Mesenchymal stem cell (in vitro differentiated cells and primary cell): ENCODE measurements around the gene PHF3.

Experiments used
- DNase-seq: peaks from one replicate; pipeline ENCODE4 v3.0.0-alpha.2; 2013
- H2AFZ ChIP-seq: one replicate; pipeline ENCODE4 v1.6.1; 2013; ENCODE audit warnings: low read depth, mild to moderate bottlenecking, control low read depth, inconsistent platforms, low read length, moderate library complexity
- H2AK5ac ChIP-seq: 2 replicates; pipeline ENCODE4 v1.6.1; 2013; ENCODE audit warnings: low read length, moderate library complexity, mild to moderate bottlenecking, inconsistent platforms; ENCODE audit not compliant: severe bottlenecking
- H2BK120ac ChIP-seq: one replicate; pipeline ENCODE4 v1.6.1; 2013; ENCODE audit warnings: low read depth, mild to moderate bottlenecking, inconsistent platforms, low read length, moderate library complexity
- H2BK12ac ChIP-seq, 2 experiments: one replicate each; pipeline ENCODE4 v1.6.1; 2013; ENCODE audit warnings: inconsistent platforms in 2 of 2, low read length in 2 of 2, mild to moderate bottlenecking in 2 of 2, moderate library complexity in 2 of 2, control low read depth in 1 of 2
- H2BK15ac ChIP-seq: one replicate; pipeline ENCODE4 v1.6.1; 2013; ENCODE audit warnings: mild to moderate bottlenecking, low read depth, inconsistent platforms; ENCODE audit not compliant: poor library complexity, severe bottlenecking
- H2BK5ac ChIP-seq: 2 replicates; pipeline ENCODE4 v1.6.1; 2013; ENCODE audit warnings: low read depth, mild to moderate bottlenecking, low read length, control low read depth, inconsistent platforms; ENCODE audit not compliant: poor library complexity, severe bottlenecking
- H3K14ac ChIP-seq, 2 experiments: one replicate each; pipeline ENCODE4 v1.6.1; 2013; ENCODE audit warnings: inconsistent platforms in 2 of 2, low read length in 2 of 2, control low read depth in 1 of 2, mild to moderate bottlenecking in 1 of 2, moderate library complexity in 1 of 2
- H3K18ac ChIP-seq, 2 experiments: one replicate each; pipeline ENCODE4 v1.6.1; 2013; ENCODE audit warnings: inconsistent platforms in 2 of 2, low read length in 2 of 2, control low read depth in 1 of 2, low read depth in 1 of 2, mild to moderate bottlenecking in 1 of 2
- H3K23ac ChIP-seq, 2 experiments: one replicate each; pipeline ENCODE4 v1.6.1; 2013; ENCODE audit warnings: inconsistent platforms in 2 of 2, low read length in 2 of 2, mild to moderate bottlenecking in 2 of 2, moderate library complexity in 2 of 2, control low read depth in 1 of 2
- H3K27ac ChIP-seq: 2 replicates; pipeline ENCODE4 v1.5.1; 2013; ENCODE audit warnings: mild to moderate bottlenecking, moderate library complexity, low read length, control low read depth, inconsistent platforms; ENCODE audit not compliant: poor library complexity, severe bottlenecking
- H3K27me3 ChIP-seq, 2 experiments: 2 replicates each; pipeline versions ENCODE4 v1.6.1 to v1.7.0; 2013; ENCODE audit warnings: low read length in 2 of 2, mild to moderate bottlenecking in 2 of 2, moderate library complexity in 2 of 2, control low read depth in 1 of 2, inconsistent platforms in 1 of 2; ENCODE audit not compliant: control insufficient read depth in 1 of 2, insufficient read depth in 1 of 2
- H3K36me3 ChIP-seq, 2 experiments: 2 replicates each; pipeline versions ENCODE4 v1.6.1 to v1.7.0; 2013; ENCODE audit warnings: low read length in 2 of 2, control low read depth in 1 of 2, inconsistent platforms in 1 of 2, low read depth in 1 of 2, mild to moderate bottlenecking in 1 of 2; ENCODE audit not compliant: insufficient read depth in 2 of 2, control insufficient read depth in 1 of 2
- H3K4ac ChIP-seq, 2 experiments: one replicate each; pipeline ENCODE4 v1.6.1; 2013; ENCODE audit warnings: inconsistent platforms in 2 of 2, low read length in 2 of 2, mild to moderate bottlenecking in 2 of 2, moderate library complexity in 2 of 2, control low read depth in 1 of 2, low read depth in 1 of 2
- H3K4me1 ChIP-seq: 2 replicates; pipeline ENCODE4 v1.6.1; 2013; ENCODE audit warnings: low read depth, low read length, control low read depth; ENCODE audit not compliant: control insufficient read depth, insufficient read depth
- H3K4me2 ChIP-seq: 2 replicates; pipeline ENCODE4 v1.6.1; 2013; ENCODE audit warnings: low read length, mild to moderate bottlenecking, inconsistent platforms; ENCODE audit not compliant: poor library complexity, severe bottlenecking
- H3K4me3 ChIP-seq, 2 experiments: 2 replicates each; pipeline versions ENCODE4 v1.5.1 to v1.7.0; 2013; ENCODE audit warnings: low read length in 2 of 2, mild to moderate bottlenecking in 2 of 2, control low read depth in 1 of 2, low read depth in 1 of 2; ENCODE audit not compliant: insufficient read depth in 1 of 2
- H3K79me1 ChIP-seq: replicated peaks from 2 replicates; pipeline ENCODE4 v1.6.1; 2013; ENCODE audit warnings: mild to moderate bottlenecking, control low read depth, low read length, inconsistent platforms; ENCODE audit not compliant: poor library complexity, severe bottlenecking
- H3K9ac ChIP-seq: 2 replicates; pipeline ENCODE4 v1.7.0; 2013; ENCODE audit warnings: mild to moderate bottlenecking, low read length, moderate library complexity
- H3K9me3 ChIP-seq: 2 replicates; pipeline ENCODE4 v1.7.0; 2013; ENCODE audit warnings: mild to moderate bottlenecking, low read length; ENCODE audit not compliant: control insufficient read depth
- H4K8ac ChIP-seq: one replicate; pipeline ENCODE4 v1.6.1; 2013; ENCODE audit warnings: inconsistent platforms, mild to moderate bottlenecking, low read length, moderate library complexity
- H4K91ac ChIP-seq: one replicate; pipeline ENCODE4 v1.6.1; 2013; ENCODE audit warnings: mild to moderate bottlenecking, low read length, inconsistent platforms
- WGBS: methylation state at CpG from one replicate; pipeline ENCODE4 v1.1.7; 2013; ENCODE audit warnings: mixed read lengths; 5-methylcytosine and 5-hydroxymethylcytosine counted together

The PHF3 gene

DNA sequence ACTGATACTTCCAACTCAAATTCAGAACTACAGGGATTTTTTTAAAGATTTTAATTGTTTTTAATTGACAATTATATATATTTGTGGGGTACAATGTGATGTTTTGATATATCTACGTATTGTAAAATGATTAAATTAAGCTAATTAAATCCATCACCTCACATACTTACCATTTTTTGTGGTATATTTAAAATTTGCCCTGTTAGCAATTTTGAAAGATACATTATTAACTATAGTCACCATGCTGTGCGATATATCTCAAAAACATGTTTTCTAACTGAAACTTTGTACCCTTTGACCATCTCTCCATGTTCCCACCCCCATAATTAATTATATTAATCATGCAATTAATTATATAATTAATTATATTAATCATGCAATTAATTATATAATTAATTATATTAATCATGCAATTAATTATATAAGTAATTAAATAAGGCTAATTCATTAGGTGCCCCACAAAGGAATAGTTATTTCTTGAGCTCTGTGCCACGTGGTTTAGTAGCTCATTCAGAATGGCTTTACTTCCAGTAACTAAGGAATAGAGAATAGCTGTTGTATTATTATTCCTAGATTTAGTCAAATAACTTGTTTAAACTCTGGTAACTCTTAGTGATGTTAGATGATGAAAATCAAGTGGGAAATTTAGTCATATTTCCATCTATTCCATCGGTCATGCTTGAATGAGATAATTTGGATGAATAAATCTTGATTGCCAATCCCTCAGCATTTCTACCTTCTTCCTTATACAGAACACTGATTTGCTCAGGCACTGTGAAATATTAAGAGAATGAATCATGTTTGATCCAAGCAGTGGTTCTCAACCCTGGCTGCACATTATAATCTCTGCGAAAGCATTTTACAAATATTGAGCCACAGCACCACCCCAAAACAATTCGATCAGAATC is 38.2 kb upstream of the PHF3 start:
- WGBS, result 45% methylated on average over 2 of the region's 6 CpGs
- no peak for DNase-seq
- peak overlapping the region in 1 of 2 experiments; percentile 81 for H3K4me3 ChIP-seq

DNA sequence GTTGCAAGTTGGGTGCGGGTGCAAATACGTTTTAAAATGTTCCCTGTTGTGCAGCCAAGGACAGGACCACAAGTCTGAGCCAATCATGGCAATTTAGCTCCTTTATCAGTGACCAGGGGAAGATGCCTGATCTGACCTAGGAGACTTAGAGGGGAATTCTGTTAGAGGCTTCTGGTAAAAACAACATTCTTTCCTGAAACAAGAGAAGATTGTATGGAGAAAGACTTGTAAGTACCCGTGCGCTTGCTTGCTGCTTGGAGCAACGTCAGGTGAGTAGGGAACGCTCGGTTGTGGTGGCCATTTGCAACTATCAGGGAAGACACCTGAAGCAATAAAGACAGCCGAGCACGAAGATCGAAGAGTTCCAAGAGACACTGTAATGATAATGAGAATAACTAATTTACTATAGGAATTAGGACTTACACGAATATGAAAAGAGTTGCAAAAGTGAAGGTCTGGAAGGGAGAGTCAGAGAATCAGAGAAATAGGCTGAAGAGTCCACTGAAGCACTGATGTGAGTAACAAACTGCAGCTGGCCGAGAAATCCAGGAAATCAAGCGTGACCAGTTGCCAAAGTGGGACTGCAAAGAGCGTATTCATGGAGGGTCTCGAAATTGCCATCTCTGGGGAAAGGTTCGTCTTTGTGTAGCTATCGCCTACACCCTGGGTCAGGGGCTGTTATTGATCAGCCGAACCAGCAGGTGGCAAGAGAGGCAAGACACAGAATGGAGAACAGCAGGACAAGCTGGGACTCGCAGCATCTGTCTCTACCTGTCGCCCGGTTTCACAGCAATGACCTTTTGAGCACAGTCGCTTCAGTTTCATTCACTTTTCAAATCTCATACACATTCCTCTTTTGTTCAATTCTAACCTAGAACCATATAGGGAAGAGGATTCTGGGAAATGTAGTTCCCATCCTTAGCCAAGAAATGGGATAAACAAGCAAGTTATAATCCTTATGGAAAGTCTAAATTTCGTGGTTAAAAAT is 37.3 kb upstream of the PHF3 start:
- H2BK5ac ChIP-seq, result no peak overlapping the region
- H3K27ac ChIP-seq, result peak overlapping the region; percentile 9
- H3K9me3 ChIP-seq, result no peaks in the 10 kb centered on the region
- no peaks in the 10 kb centered on the region for H3K4me1 ChIP-seq
- no peaks in the 10 kb centered on the region for H3K27me3 ChIP-seq
- peak overlapping the region; percentile 55 for H2AFZ ChIP-seq
- H4K8ac ChIP-seq, result peak overlapping the region; percentile 78
- H3K36me3 ChIP-seq, result no peaks in the 10 kb centered on the region
- H4K91ac ChIP-seq, result no peak overlapping the region
- H2BK15ac ChIP-seq, result peak overlapping the region; percentile 54
- H2BK12ac ChIP-seq, result peak overlapping the region; percentile 38 to 83
- H3K4ac ChIP-seq, result no peak overlapping the region
- no peak overlapping the region for H3K14ac ChIP-seq
- H3K9ac ChIP-seq, result peak overlapping the region; percentile 73
- H2BK120ac ChIP-seq, result no peak overlapping the region
- no peaks in the 10 kb centered on the region for H3K79me1 ChIP-seq
- no peak overlapping the region for H2AK5ac ChIP-seq
- peak overlapping the region; percentile 91 for H3K4me2 ChIP-seq
- DNase-seq, result peak; percentile 75
- WGBS, result 9% methylated on average over 19 of the region's 23 CpGs
- no peak overlapping the region for H3K23ac ChIP-seq
- H3K4me3 ChIP-seq, result peak overlapping the region; percentile 47 to 81
- peak overlapping the region in 1 of 2 experiments; percentile 61 for H3K18ac ChIP-seq

More for the DNA sequence above, 38.2 kb upstream of the PHF3 start:
- peak overlapping the region; percentile 9 for H3K27ac ChIP-seq
- no peaks in the 10 kb centered on the region for H3K27me3 ChIP-seq
- peak overlapping the region; percentile 73 for H3K9ac ChIP-seq
- H3K4me1 ChIP-seq, result no peaks in the 10 kb centered on the region
- H3K9me3 ChIP-seq, result no peaks in the 10 kb centered on the region
- H3K4ac ChIP-seq, result no peak overlapping the region
- H2BK5ac ChIP-seq, result no peak overlapping the region
- H3K79me1 ChIP-seq, result no peaks in the 10 kb centered on the region
- H4K91ac ChIP-seq, result no peak overlapping the region
- no peak overlapping the region for H4K8ac ChIP-seq
- no peak overlapping the region for H3K23ac ChIP-seq
- peak overlapping the region; percentile 91 for H3K4me2 ChIP-seq
- no peaks in the 10 kb centered on the region for H3K36me3 ChIP-seq
- no peak overlapping the region for H2BK12ac ChIP-seq
- no peak overlapping the region for H3K18ac ChIP-seq
- no peak overlapping the region for H2AFZ ChIP-seq
- no peak overlapping the region for H3K14ac ChIP-seq
- H2AK5ac ChIP-seq, result no peak overlapping the region
- no peak overlapping the region for H2BK120ac ChIP-seq
- H2BK15ac ChIP-seq, result no peak overlapping the region

- H2BK5ac ChIP-seq, result no peak overlapping the region
- H3K36me3 ChIP-seq, result no peaks in the 10 kb centered on the region
- 82% methylated on average over 7 of the region's 7 CpGs for WGBS
- H3K27me3 ChIP-seq, result no peaks in the 10 kb centered on the region
- H2AFZ ChIP-seq, result no peak overlapping the region
- H2BK120ac ChIP-seq, result no peak overlapping the region
- no peak overlapping the region for H2BK12ac ChIP-seq
- H3K27ac ChIP-seq, result no peak overlapping the region
- no peak overlapping the region for H3K9ac ChIP-seq
- H3K23ac ChIP-seq, result no peak overlapping the region
- H3K9me3 ChIP-seq, result no peaks in the 10 kb centered on the region
- no peak overlapping the region for H2AK5ac ChIP-seq
- no peak overlapping the region for H3K4ac ChIP-seq
- no peaks in the 10 kb centered on the region for H3K4me1 ChIP-seq
- no peak overlapping the region for H4K8ac ChIP-seq
- no peak overlapping the region for H3K4me2 ChIP-seq
- no peak overlapping the region for H3K14ac ChIP-seq
- DNase-seq, result no peak
- no peak overlapping the region for H2BK15ac ChIP-seq
- no peaks in the 10 kb centered on the region for H3K79me1 ChIP-seq
- no peak overlapping the region for H3K18ac ChIP-seq
- no peak overlapping the region for H4K91ac ChIP-seq
- H3K4me3 ChIP-seq, result no peak overlapping the region
Measured at GRCh38 chr6:63599243-63599642, 36.4 kb upstream of the PHF3 start.

DNA sequence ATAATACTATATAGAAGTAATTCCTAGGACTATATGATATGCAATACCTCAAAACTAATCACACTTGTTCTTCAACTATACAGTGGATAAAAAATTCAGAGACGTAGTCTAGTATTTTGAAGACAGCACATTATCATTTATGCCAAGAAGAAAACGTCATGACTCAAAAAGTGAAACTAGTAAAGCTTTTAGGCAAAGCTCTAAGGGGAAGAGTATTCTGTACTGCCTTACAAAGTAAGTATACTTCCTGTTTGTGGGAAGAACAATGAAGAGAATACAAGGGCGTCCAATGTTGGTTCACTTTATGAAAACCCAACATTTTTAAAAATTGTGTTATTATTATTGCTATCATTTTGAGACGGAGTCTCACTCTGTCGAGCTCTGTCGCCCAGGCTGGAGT is 35.5 kb upstream of the PHF3 start:
- Histone ChIP-seq H3K79me1 (no peaks in the 10 kb centered on the region), H3K4me2 (no peak overlapping the region), H3K36me3 (no peaks in the 10 kb centered on the region), H2BK12ac (no peak overlapping the region), H3K4ac (no peak overlapping the region), H3K4me1 (no peaks in the 10 kb centered on the region), H3K18ac (no peak overlapping the region), H2BK120ac (no peak overlapping the region), H2BK15ac (no peak overlapping the region), H4K91ac (no peak overlapping the region), H3K14ac (no peak overlapping the region), H3K27me3 (no peaks in the 10 kb centered on the region), H3K4me3 (no peak overlapping the region), H3K9me3 (no peaks in the 10 kb centered on the region), H2BK5ac (no peak overlapping the region), H2AK5ac (no peak overlapping the region), H3K9ac (no peak overlapping the region), H2AFZ (no peak overlapping the region), H3K27ac (no peak overlapping the region), H4K8ac (no peak overlapping the region), H3K23ac (no peak overlapping the region)
- DNase-seq, result no peak
- WGBS, result 67% methylated on average over 1 of the region's 6 CpGs
